Smooth muscle cell of the brain vasculature (primary cell): ENCODE results near the gene PFKP.

ENCODE experiments used
- DNase-seq: peaks from one replicate; pipeline ENCODE4 v3.0.0-alpha.2; 2012; ENCODE audit warnings: low read depth, low spot score

Gene PFKP

DNA sequence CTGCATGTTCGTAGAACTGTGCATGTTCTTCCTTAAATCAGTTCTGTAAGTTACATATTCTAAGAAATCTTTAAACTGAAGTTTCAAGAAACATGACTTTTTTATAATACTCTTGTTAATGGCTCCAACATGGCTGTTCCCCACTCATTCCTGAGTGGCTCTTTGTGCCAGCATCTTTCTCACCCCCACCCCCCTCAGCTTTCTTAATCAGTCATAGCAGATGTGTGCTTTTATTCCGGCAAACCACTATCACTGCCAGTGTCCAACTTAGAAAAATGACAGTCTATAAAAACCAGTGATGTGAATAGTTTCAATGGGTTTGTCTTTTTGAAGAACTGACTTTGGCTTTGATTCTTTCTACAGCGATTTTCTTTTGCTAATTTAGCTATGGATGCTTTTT is 67.7 kb downstream of the PFKP start:
- DNase-seq, result no peak

DNA sequence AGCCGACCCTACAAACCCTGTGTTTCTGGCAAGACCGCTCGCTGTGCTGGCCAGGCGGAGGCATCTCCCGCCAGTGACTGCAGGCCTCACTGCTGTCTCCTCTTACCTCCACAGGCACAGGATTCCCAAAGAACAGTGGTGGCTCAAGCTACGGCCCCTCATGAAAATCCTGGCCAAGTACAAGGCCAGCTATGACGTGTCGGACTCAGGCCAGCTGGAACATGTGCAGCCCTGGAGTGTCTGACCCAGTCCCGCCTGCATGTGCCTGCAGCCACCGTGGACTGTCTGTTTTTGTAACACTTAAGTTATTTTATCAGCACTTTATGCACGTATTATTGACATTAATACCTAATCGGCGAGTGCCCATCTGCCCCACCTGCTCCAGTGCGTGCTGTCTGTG is 69.0 kb downstream of the PFKP start:
- no peak for DNase-seq

DNA sequence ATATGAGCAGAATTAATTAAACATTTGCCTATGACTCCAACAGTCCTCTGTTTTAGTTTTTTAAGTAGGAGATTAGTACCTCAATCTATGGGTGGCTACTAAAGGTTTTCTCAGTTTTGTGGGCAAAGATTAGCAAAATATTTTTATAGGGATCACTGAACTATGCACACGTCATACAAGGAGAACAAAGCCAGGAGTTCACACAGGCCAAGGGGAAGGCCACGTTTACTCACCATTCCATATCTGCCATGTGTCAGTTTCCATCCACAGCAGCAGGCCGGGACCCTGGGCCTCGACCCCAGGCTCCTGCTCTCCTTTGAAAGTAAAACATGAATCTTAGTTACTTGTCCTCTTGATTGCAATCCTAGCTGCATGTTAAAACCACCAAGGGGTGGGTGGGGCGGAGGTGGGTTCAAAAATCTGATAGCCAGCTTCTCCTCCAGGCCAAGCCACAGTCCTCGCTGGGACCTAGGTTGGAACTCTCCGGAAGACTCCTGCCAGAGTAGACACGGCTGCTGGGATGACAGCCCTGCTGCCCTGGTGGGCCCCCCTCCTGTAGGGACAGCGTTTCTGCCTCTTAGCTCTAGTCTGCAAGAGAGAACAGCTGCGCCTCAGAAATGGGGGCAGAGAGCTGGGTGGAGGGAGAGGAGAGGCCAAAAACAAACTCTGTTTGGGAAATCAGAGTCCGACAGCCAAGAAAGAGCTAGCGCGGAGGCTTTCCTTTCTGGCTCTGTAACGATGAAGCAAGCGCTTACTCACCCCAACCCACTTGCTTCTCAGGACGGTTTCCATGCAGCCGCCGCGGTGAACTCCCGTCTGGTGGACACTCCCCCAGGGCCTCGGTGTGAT is 69.6 kb downstream of the PFKP start:
- DNase-seq, result no peak

DNA sequence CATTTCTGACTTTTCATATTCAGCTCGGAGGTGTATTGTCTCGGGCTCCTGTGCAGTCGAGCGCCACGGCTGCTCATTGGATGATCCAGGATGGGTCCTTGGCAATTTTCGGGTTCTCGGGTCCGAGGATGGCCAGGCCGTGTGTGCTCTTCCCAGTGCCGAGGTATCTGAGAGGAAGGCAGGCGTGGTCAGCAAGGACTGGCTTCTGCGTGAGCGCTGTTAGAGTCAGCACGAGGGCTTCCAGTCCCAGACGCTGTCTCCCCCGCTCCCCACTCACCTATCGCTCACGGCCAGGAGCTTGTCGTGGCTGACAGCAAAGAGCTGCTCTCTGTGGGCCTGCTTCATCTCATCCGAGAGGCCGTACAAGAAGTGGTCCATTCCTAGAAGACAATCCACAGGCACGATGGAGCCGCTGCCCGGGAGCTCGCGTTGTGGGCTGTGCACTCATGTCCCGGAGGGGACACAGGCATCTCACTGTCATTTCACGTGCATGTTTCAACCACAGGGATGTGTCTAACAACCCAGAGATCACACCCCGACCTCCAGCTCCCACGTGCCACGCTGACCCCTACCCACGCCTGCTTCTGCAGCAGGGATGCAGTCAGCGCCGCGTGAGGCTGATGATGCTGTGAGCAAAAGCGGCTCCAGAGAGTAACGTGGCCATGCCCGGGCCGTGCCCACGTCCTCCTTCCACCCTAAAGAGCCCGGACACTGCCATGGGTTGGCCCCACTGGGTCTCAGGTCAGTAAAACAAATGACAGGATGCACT is 70.8 kb downstream of the PFKP start:
- no peak for DNase-seq

DNA sequence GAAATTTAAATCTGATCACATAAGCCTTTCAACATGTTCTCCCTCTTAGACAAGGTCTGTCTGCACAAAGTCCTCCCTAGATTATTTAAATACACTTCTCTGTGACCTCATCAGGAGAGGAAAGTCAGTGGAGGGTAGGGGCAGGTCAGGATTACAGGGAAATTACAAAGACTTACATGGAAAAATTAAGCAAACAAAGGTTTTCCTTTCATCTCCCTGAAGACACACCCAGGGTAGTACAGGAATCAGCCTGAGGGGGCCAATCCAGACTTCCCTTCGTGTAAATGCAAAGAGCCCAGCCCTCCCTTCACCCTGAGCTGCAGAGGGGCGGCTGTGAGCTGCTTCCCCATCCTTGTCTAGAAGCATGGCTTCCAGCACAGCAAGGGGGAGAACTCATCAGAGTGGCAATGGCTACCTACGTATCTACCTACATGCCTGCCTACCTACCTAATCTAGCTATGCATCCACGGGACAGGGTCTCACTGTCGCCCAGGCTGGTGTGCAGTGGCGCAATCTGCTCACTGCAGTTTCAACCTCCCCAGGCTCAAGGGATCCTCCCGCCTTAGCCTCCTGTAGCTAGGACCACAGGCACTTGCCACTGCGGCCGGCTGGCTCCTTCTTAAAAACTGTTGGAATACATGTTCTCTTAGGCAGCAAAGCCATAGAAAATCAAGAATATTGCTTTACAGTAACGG is 72.0 kb downstream of the PFKP start:
- no peak for DNase-seq

DNA sequence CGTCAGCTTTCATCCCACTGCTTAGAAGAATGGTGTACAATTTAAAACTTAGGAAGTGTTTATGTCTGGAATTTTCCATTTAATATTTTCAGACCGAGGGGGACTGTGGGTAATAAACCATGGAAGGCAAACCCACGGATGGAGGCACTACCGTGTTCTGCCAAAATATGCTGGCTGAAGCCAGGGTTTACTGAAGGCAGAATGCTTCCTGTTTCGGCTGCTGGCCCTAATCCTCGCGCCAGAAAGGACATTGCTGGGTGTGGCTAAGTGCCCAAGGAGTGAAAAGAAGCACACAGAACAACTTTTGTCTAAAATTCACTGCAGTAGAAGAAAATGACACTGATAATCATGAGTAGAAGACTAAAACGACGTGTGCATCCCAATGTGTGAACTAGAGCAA is 72.9 kb downstream of the PFKP start:
- no peak for DNase-seq

DNA sequence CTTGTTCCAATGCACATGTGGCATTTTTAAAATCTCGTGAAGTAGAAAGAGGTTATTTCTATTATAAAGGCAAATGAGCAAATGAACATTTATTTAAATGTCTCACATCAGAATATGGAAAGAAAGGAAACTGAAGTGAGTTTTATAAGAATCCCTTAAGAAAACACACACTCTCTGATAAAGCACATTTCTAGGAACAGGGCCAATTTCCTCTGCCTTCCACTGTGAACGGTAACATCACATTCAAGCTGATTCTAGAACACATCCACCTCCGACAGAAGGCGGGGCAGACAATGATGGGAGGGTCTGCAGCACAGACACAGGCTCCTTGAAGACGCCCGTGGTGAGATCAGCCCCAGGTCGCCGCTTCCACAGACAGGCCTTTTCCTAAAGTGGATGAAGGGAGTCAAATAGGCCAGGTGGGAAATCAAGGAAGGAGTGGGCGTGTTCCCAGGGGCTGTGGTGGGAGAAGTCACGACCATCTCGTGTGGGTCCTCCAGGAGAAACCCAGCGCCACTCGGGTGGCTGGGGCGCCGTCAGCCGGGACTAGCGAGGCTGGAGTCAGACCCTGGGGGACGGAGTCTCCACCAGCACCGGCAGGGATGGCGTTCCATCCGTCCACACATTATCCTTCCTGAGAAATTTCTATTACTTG is 74.1 kb downstream of the PFKP start:
- DNase-seq, result no peak

DNA sequence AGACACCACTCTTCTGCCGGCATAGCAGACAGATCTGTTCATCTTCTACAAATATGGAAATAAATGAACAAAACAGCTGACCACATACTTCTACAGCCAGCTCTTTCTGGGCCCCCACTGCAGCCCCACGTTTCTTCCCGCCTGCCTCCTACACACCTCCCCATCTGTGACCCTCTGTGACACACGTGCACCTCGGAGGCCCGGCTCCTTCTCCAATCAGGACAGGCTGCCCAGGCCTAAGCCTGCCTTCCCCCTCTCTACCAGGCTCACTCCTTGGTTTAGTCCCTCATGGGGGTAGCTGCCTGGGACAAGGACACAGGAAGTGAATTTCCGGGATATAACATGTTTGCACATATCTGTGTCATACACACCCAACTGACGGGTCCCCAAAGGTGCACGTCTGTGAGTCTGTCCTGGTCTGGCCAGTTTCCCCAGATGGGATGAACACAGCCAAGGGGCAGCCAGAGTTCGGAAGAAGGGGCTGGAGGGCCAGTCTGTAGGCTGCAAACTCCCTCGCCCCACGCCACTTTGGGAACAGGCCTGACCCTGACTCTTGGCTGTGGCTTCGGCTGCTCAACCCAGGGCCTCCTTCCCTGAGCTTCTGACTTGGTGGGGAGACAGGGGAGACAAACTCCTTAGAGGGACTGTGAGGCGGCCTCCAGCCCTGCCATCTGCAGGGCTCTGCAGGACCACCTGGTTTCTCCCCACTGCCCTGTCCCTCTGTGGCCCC is 75.0 kb downstream of the PFKP start:
- no peak for DNase-seq

DNA sequence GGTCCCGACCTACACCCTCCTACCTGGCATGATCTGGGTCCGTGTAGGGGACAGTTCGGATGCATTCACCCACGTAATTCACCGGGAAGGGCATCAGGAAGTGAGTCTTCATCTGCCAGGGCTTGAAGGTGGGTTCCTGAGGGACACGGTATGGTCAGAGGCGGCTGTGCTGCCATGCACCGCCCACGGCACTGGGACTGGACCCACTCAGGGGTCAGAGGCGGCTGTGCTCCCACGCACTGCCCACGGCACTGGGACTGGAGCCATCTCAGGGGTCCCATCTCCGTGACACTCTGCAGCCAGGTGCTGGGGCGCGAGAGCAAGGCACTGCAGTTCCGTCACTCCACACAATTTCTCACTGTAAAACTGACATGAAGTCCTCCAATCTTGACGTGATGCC is 76.0 kb downstream of the PFKP start:
- no peak for DNase-seq

DNA sequence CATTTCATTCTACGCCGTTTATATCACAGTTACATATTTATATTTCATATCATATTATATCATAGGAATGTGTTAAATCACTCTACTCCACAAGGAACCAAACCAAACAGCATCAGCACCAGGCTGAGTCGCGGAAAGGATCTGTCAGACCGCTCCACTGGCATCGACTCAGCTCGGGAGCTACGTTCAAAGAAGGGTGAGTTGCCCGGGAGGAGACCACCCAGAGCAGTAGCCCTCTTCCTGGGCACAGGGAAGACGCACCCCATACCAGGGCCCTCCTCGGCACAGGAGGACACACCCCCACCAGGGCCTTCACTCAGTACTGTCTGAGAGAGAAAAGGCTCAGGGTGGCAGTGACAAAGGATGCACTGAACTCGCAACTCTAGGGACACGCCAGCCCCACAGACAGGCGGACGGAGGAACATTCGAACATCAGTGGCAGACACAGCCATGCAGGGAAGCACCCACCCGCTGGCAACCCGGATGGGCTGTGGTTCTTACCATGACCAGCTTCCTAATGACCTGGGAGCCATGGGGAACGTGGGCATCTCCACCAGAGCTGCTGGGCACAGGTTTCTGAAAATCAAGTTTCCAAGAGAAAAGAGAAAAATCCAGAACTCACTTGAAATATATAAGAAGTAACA is 76.6 kb downstream of the PFKP start:
- DNase-seq, result no peak

DNA sequence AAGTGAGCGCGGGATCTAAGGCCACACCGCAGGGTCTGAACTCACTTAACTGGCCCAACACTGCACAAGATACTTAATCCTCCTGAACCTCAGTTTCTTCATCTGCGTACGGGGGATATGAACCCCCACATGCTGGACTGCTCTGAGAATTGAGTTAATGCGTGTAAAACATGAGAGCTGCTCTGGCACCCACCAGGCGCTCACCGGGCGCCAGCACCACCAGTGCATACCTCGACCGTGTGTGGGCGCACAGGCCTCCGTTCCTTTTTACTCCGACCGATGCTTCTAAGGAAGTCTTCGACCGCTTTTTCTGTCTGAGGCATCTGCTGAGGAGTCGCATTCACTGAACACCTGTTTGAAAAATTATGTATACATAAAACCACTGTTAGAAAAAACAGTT is 78.0 kb downstream of the PFKP start:
- DNase-seq, result no peak

DNA sequence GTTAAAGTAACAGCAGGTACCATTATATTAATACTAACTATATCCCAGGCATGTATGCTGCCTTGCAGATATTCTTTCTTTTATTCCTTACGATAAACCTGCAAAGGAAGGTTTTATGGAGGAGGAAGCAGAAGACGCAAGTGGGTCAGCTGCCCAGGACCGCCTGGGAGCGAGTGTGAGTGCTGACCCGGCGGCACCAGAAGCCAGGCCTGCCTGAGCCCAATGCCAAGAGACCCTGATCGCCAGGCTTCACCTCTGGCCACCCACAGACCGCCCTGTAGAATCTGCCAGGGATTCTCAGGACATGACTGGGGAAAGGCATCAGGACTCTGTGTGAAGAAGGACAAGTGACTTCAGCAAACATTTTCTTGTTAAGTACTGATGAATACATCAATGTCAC is 78.9 kb downstream of the PFKP start:
- DNase-seq, result no peak

DNA sequence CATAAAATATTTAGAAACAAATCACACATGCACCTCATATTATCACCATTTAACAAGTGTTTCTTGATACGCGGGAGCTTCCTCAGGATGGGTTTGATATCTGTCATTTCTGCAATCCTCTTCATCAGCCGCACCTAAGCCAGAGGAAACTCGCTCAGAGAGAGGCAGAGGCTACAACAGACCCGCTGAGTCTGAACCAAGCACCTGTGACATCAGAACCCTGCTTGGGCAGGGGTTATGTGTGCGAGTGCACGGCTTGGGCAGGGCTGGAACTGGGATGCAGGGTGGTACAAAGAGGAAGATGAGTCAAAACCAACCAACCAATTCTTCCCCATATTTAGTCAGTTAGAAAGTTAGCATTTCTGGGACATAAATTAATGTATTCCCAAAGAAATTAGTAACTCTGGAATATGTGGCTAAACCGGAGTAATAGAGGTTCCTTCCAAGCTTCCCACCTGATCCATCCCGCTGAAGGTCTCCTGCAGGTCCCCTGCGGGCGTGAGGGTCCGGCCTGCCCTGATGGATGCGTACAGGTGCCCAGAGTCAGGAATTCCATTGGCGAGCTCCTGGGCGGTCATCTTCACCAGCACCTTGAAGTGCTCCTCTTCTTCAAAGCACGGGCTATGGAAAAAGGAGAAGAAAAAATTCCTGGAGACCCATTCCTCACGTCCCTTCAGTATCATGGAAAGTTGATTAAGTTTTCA is 79.9 kb downstream of the PFKP start:
- no peak for DNase-seq

DNA sequence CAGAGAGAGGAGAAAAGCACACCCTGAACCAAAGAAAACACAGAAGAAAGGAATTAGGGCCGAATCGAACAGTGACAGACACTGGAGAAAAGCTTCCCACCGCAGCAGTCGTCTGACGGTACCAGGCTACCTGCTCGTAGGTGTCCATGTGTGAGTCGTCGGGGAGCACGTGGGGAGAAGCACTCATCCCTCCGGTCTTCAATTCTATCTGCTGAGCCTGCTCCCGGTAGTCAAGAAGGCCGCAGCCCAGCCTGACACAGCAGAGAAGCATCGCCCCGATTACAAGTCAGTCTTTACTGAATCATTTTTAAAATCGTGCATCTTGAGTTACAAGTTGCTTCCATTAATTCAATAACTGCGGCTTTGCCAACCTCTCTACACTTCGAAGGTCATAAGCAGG is 80.7 kb downstream of the PFKP start:
- DNase-seq, result no peak

DNA sequence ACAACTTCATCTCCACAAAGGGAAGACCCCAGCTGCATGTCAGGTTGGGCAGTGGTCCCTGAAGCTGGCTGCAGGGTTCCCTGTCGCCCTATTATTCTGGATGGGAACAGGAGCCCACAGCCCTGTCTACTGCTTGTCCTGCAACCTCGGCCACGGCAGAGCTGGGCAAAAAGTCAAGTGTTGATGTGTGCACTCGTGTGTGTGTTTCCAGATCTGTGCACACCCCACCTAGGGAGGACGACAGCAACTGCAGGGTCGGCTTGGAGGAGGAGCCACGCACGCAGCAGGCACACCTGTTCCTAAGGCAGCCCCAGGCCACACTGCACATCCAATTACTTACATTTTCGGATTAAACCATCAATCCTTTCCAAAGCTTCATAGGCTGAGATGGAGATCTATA is 81.6 kb downstream of the PFKP start:
- no peak for DNase-seq

DNA sequence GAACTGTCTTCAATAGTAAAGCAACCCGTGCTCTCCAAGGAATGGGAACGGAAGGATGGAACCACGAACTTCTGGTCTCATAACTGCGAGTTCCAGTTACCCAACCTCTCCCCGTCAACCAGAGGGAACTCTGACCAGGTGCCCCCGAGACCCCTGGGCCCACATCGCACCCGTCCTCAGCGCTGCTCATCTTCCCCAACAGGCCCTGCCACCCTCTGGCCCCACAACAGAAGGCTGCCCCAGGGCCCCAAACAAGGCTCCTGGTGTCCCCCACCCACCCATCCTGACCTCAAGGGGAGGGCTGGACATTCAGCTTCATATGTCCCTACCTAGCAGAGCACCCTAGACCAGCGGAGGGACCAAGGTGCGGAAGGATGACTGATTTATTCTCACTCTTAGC is 82.6 kb downstream of the PFKP start:
- no peak for DNase-seq

DNA sequence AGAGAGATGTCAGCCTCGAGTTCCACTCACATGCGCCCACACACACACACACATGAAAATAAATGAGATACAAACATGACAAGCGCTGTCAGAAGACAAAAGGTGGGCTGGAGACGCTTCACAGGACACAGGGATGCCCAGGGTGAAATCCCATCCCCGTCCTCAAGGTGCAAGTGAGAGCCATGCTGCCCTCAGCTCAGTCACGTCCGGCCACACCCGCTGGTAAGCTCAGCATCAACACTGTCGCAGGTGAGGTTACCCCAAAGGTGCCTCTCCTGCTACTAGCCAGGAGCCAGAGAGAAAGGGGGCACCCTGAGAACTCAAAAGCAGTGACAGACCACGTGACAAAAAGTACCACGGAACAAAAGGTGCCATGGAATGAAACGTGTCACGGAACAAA is 83.0 kb downstream of the PFKP start:
- DNase-seq, result no peak

DNA sequence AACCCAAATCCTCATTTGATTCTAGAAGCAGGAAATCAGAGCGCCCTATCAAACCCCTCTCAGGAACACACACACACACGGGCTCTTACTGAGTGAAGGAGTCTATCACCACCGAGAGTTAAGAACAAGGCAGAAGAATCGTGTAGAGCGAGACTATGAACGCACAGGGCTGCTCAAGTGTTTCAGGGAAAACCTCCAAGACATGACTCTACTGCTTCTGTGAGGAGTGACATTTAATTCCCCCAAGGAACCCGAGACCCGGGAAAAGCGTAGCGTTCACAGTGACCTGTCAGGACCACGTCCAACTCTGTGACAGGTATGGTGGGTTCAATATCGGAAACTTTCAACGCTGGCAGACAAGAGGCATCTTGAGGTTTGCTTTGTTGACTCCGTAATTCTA is 83.6 kb downstream of the PFKP start:
- DNase-seq, result no peak

DNA sequence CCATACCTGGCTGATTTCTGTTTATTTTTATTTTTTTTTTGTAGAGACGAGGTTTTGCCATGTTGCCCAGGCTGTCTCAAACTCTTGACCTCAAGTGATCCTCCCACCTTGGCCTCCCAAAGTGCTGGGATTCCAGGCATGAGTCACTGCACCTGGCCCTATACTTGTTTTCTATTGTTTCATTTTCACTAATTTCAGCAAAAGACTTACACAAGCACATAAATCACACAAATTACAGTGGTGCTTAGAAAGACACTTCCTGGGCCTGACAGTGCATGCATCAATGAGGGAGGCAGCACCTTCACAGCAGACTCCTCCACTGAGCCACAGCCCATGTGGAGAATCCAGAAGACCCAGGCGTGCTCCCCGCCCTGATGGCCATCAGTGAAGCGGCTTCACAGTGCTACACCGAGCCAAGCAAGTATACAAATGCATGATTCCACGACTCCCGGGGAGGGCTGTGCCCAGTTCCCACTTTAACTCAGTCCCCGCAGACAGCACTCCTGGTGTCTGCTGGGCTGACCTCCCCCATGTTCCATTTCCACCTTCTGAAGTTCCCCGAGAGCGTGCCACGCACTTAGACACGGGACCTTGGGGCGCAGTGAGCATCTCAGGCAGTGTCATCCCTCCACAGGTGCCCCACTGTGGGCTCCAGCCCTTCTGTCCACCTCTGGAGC is 84.7 kb downstream of the PFKP start:
- no peak for DNase-seq

DNA sequence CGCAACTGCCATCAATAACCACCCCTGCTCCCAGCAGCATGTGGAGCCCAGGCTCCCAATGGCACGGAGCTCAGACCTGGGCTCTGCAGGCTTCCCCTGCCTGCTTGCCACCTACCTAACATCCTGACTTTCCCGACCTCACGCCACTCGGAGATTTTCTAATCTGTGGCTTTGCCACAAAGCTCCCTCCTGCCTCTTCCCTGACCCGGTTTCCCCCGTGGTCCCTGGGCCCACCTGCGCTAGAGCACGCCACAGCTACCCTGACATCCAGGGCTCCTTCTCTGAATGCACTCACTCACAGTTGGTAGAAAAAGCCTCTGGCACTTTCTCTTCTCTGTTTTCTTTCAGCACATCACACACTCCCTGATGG is 85.2 kb downstream of the PFKP start:
- no peak for DNase-seq
